Globus pallidus (tissue), 1 donor: ENCODE measurements around the gene STAM2.

Experiments
- DNase-seq: peaks from one replicate; pipeline ENCODE4 v3.0.0-alpha.2; 2015; ENCODE audit warnings: low spot score

STAM2 gene

DNA sequence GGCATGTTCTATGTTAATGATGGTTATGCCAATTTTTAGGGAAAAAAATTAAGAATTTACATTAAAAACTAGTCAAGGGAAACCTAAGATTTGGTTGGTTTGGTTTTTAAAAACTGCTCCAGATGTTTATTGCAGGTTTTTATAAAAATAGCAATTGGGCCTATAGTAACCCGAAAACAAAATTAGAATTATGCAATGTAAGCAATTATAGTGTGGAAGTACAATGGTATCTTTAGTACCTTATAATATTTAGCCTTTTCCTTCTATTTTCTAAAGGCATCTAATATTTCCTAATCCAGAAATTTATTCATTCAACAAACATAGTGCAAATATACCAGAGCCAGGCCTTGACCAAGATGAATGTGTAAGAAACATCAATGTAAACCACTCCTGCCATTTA, 104.0 kb downstream of the STAM2 start:
- no peak for DNase-seq

DNA sequence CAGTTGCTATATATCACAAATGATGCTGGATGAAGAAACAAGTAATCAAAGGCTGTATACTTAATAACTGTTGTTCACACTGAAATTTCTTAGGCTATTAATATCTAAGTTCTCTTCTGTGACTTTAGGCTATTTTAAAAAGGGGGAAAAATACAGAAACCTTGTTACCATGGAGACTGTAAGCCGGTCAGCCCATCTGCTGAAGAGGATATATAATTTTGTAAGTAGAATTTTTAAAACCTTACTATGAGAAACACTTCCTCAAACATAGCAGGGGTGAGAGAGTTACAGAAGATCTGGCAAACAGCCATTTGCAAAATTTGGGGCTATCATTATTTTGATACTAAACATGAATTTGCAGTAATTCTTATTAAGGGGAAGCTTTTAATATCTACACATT, 104.5 kb downstream of the STAM2 start:
- DNase-seq, result no peak

GRCh38 chr2:152068226-152068625, 107.3 kb downstream of the STAM2 start:
- no peak for DNase-seq

DNA sequence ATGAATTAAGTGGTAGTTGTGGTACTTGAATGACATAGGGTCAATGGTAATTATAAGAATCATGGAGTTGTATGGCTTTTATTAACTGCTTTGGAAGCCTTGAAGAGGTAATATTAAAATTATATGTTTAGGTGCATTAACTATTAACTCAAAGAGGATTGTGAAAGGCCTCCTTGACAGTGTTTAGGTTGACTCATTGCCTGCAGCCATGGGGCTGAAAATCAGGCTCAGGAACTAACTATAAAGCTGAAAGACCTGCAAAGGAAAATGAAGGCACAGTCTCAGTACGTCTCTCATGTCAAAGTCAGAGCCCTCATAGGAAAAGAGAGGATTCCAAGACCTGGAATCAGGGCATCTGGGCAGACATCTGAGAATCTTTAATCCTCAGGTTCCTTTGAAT, 107.7 kb downstream of the STAM2 start:
- DNase-seq, result no peak
